Dedifferentiated amniotic fluid mesenchymal stem cell (primary cell): ENCODE measurements around the gene TPRG1L.

ENCODE experiments used
- DNase-seq: peaks from one replicate; pipeline ENCODE4 v3.0.0-alpha.2; 2016; ENCODE audit errors: extremely low spot score

Gene TPRG1L

DNA sequence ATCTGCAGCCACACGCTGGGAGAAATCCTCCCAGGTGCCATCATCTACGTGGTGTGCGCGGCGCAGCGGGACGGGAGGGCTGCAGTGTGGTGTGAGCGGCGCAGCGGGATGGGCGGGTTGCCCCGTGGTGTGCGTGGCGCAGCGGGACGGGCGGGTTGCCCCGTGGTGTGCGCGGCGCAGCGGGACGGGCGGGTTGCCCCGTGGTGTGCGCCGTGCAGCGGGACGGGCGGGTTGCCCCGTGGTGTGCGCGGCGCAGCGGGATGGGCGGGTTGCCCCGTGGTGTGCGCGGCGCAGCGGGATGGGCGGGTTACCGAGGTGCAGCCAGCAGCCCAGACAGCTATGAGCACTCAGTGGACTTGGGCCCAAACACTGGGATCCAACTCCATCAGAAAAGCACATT lies 20.4 kb downstream of the TPRG1L start:
- no peak for DNase-seq

- DNase-seq = no peak
These were observed 21.0 kb downstream of the TPRG1L start for GRCh38 chr1:3645666-3646355.

DNA sequence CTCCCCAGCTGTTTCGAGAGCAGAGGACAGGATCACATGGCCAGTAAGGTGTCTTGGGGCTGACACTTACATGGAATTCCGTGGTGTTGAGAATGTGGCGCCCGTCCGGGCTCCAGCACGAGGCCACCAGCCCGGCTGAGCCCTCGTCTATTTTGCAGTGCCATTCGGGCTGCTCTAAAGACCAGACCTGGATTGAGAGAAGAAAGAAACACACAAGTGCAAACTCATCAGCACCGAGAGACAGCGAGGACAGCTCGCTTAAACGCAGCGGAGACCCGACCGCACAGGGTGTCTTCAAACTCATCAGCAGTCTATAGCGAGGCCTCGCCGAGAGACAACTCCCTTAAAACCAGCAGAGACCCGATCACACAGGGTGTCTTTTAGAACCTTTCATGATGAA lies 21.8 kb downstream of the TPRG1L start:
- DNase-seq = no peak

DNA sequence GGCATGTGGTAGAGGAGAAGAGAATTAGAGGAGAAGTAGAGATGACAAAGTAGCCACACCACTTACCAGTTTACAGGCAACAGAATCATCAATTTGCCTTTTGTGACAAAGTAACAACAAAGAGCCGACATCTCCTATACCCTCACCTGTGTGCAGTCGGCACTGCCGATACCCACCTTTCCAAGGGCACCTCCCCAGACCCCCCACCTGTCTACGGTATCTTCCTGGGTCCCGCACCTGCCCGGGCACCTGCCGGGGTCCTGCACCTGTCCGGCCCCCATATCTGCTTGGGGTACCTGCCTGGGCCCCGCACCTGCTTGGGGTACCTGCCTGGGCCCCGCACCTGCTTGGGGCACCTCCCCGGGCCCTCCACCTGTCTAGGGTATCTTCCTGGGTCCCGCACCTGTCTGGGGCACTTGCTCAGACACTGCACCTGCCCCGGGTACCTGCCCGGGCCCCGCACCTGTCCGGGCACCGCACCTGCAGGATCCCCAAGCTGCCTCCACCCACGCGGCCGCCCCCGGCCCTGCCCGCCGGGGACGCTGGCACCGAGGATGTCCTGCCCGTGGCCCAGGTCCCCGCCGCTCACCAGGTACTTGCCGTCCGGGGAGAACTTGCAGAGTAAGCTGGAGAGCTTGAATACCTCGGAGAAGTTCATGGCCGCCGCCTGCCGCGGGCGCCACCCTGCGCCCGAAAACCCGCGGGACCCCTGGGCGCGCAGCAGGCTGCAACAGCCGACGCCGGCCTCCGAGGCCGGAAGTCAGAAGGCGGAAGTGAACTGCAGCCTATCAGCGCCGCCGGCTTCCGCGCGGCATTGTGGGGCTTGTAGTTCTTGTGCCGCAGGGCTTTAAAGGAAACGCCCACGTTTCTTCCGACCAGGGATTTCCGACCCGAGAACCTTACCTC lies 24.8 kb downstream of the TPRG1L start, which contains the start of gene WRAP73:
TSS of gene WRAP73 (minus strand) at position 762 of the 906 bp plus-strand sequence. CDS start at position 658, 104 bp downstream.
- peak; percentile 89 for DNase-seq

DNA sequence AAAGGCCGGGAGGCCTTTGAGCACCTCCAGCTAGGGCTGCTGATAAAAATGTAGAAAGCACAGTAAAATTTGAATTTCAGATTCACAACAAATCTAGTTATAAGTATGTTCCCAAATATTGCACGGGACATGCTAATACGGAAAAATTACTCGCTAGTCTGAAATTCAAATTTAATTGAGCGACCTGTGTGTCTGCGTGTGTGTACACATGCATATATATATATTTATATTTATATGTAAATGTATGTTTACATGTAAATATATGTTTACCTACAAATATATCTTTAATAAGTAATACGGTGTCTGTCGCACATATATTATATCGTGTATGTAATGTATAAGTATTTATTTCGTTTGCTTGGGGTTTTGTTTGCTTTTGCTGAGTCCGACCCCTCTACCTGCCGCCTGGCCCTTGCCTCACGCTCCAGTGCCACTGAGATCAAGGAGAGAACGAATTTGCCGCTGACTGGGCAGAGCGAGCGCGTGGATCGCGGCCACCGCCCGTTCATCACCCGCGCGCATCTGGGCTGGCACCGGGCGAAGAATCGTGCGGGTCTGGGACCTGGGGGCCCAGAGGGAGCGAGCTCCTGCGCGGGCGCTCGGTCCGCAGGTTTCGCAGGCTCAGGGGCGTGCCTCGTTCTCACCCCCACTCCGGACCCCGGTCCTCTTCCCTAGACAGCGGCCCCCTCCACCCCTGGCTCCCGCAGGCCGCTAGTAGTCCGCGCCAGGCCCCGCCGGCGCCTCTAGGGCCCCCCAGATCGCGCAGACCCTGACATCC lies 25.6 kb downstream of the TPRG1L start:
- no peak for DNase-seq

DNA sequence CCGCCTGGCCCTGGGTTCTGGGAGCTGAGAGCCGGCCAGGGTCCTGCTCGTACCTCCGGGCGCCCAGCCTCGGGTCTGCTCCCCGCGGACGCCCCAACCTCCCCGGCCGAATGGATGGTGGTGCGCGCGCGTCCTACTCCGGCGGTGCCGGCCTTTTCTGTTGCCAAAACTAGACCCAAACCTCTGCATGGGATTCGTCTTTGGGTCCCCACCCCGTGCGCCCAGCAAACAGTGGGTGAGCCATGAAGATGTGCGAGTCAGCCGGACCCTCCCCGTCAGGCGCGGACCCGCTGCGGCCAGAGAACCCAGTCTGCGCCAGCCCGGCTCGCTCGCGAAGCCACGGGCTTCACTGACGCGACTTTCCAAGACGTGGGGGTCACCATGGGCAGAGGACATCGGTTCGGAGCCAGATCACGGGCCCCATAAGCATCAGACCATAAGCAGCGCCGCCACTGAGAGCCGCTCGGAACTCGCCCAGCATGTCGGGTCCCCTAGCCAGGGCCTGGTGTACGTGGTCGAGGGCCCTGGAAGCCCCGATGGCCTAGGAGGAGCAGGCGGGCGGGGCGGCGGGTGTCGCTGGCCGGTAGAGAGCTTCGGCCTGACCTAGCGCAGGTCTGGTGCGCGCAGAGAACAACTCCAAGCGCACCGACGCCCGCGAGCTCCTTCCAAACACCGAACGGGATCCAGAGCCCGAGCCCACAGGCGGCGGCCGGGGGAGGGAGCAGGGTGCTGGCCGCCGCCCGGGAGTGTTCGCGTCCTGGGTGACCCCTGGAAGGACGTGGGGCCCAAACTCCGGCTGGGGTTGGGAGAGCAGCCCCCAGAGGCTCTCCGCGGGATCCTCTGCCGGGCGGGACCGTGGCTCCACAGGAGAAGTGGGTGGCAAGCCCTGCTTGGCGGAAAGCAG lies 26.5 kb downstream of the TPRG1L start:
- no peak for DNase-seq

- no peak for DNase-seq
These were observed 27.2 kb downstream of the TPRG1L start, which contains the start of gene TP73 for GRCh38 chr1:3651930-3652547. Gene TP73, plus strand, starts transcription at chr1:3652516. Its CDS starts 29,850 bp downstream, at chr1:3682366.

GRCh38 chr1:3652548-3653285 lies 27.9 kb downstream of the TPRG1L start:
- no peak for DNase-seq

- DNase-seq = no peak
These were observed 28.4 kb downstream of the TPRG1L start for GRCh38 chr1:3653286-3653618.

GRCh38 chr1:3654549-3655281 lies 29.9 kb downstream of the TPRG1L start:
- DNase-seq = no peak

DNA sequence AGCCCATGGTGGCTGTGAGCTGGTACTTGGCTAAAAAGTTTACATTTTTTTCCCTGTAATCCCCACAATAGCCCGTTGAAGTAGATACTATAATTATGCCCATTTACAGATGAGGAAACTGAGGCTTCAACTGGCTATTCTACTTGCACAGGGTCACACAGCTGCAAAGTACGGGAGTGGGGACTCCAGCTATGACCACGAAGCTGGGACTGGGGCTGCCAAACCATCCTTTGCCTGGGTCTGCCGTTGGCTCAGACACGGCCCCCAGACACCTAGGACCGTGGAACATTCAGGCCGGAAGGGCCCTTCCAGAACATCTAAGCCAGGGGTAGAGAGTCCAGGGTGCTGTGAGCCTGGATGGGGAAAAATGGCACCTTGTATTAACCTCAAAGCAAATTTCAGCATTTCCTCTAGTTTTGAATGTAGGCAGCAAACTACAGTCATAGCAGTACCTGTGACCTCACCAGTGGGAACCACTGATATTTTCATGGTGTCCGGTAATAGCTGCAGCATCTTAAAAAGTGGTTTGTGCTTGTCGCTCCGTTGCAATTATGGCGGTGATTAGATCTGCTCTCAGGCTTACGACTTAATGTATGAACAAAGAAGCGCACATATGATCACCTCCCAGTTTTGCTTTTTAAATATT lies 31.8 kb downstream of the TPRG1L start:
- DNase-seq = no peak

DNA sequence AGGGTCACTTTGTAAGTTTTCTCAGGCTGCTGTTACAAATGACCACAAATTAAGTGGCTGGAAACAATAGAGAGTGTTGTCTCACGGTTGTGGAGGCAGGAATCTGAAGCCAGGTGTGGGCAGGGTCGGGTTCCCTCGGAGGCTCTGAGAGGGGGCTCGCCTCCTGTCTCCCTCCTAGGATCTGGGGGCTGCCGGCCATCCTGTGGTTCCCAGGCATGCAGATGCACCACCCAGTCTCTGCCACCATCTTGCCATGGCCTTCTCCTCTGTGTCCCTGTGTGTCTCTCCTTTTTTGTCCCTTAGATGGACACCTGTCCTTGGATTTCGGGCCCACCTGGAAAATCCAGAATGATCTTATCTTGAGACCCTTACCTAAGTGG lies 32.3 kb downstream of the TPRG1L start:
- no peak for DNase-seq

DNA sequence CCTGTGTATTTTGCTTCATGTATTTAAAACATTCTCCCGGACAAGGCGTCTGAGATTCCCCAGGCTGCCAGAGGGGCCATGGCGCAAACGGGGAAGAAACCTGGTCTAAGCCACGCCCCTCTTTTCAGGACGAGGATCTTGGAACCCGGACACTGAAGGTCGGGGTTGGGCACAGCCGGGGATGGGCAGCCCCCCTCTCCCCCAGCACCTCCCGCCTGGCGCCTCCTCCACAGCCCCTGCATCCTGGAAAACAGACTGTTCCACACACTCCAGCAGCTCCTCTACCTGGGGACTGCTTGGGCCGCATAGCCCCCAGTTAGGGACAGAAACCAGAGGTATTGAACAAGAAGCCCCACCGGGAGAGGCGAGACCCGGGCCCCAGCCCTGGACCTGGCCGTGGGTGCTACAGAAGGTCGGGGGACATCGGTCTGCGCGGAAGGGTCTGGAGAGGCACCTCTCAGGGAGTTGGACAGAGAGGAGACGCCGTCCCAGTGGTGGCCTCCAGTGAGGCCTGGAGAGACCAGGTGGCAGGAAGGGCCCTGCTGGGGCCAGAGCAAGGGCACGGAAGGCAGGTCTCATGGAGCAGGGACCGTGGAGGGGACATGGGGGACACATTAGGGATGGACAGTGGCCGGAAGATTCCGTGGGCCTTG lies 32.9 kb downstream of the TPRG1L start:
- no peak for DNase-seq

DNA sequence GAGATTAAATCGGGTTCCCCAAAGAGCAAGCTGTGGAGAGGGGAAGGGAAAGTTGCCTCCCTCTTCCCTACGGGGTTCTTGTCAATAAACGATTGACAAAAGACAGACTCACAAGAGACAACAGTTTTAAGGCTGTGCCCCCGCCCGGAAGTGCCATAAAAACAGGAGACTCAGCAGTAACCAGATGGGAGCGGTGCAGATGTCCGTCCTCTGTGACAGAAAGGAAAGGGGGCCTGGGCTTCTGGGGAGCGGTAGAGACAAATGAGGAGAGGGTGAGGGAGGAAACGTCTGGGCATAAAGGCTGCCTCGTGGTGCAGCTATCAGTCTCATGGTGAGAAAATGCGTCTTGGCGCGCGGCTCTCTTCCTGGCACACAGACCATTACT lies 33.4 kb downstream of the TPRG1L start:
- no peak for DNase-seq

DNA sequence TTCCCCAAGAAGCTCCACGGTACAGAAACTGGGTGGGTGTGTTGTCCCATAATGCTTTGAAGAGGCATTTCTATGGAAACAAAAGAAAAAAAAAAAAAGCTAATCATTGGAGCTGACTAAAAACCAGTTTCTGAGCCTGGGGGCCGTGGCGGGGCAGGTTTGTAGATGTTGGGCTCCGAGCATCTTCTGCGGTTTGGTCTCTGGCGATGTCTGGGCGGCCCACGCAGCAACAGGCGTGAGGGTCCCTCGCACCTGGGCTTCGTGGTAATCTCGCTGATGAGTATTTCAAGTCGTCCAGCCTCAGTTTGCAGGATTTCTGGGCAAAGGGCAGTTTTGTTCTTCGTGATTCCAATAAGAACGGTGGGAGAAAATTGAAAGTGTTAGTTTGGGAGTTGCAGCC lies 34.3 kb downstream of the TPRG1L start:
- no peak for DNase-seq

DNA sequence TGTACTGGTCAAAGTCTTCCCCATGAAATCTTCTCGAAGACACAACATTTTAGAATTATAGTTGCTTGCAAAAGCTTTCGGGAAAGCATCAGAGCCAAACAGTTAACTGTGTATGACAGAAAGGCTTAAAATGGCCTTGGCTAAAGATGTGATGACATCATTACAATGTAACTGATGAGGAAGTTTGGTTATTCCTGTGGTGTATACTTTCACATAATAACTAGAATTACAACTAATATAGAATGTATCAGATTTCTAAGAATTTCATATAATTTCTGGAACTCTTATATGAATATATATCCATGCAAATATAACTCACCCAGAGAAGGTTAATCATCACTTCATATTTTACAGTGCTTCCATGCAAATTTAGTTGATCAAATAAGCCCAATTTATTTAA lies 35.9 kb downstream of the TPRG1L start:
- no peak for DNase-seq

DNA sequence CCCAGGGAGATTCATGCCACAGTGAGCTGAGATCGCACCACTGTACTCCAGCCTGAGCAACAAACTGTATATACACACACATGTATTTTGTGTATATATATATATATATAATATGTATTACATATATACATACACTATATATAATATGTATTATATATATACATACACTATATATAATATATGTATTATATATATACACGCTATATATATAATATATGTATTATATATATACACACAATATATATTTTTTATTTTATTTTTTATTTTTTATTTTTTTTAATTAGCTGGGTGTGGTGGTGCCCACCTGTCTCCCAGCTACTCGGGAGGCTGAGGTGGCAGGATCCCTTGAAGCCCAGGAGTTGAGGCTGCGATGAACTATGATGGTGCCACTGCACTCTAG lies 36.8 kb downstream of the TPRG1L start:
- no peak for DNase-seq

DNA sequence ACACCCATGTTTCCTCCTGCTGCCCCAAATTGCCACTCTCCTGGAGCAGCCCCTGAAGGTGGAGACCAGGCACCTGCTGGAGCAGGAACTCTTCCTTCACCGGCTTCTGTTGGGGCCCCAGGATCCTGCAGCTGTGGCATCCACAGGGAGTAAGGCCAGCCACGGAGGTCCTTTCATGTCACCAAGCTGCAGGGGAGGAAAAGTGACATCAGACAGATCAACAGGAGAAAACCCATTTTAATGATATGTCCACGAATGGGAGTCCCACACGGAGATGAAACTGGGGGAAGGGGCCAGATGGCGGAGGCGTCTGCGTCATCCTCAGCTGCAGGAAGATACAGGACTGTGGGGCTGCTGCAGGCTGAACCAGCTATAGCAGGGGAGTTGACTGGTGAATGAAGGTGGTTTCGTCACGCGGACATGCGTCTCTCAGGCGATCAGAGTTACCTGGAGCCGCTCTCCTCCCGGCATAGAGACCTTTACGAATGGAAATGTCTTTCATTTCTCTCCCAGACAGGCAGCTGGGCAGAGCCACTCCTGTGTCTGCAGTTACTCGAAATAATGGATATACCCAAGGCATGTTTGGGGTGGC lies 37.4 kb downstream of the TPRG1L start:
- no peak for DNase-seq
